NCI-H82 treated with DMSO at 0.1 percent for 48 hours (cell line): ENCODE results near the gene LRMDA.

Experiments used
- DNase-seq: peaks from one replicate; lab custom pipeline; 2025; ENCODE audit not compliant: unreplicated experiment; lab: John Stamatoyannopoulos, UW

Gene LRMDA

DNA sequence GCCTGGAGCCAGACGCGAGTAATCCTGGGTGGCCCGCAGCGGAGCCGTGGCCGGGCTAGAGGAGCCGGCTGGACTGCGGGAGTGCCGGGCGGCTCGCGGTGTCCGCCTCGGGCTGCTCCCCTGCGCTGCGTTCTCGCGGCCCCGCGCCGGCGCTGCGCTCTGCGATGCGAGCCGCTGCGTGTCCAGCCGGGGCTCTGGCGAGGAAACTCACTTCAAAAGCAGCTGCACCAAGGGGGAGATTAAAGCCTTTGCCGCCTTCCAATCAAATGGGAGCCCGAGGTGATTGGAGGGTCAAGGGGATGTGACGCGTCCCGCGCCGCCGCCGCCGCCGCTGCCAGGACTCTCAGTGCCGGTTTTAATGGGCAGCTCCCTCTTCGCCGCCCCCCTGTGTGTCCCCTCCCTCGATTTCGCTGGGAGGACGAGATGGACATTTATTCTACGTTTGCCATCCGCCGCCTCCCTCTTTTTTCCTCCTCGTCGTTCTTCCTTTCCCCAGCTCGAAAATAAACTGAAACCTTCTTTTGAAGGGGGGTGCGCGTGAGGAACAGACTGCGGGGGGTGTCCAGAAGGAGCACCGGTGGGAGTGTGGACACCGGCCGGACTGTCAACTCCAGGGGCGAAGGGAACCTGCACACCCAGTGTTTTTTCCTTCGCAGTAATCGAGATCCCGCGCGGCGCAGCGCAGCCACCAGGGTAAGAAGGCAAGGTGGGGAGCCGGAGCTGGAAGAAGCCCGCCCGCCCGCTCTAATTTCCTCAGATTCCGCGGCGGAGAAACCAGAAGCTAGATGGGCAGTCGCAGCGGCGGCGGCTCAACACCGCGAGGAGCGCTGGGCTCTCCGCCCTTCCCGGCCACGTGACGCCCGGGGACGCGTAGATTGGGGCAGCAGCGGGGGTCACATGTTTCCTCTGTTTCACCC, 29.6 kb upstream of the LRMDA start, which contains the start of gene ZNF503:
TSS of gene ZNF503 (minus strand) at position 196 of the 917 bp plus-strand sequence. CDS start 345 bp downstream, outside the sequence.
- peak; percentile 83 for DNase-seq

DNA sequence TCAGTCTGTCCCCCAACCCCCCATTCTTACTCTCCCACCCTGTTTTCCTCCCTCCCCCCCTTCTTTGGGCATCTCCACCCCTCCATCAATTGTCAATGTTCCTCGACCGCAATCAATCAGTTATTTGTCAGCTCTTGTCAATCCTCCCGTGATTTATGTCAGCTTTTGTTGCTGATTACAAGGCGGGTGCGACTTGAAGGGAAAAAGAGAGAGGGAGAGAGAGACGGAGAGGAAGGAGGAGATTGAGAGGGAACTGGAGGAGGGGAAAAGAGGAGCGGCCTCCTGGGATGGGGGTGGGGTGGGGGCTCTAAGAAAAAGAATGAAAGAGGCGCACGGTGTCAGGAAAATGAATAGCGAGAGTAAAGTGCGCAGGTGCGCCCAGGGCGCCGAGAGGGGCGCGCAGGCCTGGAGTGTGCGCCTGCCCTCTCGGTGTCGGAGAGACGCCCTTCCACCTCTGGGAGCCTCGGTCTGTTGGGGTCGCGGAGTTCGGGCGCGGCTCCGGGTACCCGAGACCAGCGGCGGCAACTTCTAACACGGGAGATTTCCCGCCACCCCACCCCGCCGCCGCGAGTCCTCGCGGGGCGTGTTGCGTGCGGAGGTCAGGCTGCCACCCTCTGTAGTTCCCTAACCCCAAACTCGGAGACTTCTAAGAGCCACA, 28.8 kb upstream of the LRMDA start:
- no peak for DNase-seq

- no peak for DNase-seq
These were observed 28.1 kb upstream of the LRMDA start for GRCh38 chr10:75403144-75403938.

DNA sequence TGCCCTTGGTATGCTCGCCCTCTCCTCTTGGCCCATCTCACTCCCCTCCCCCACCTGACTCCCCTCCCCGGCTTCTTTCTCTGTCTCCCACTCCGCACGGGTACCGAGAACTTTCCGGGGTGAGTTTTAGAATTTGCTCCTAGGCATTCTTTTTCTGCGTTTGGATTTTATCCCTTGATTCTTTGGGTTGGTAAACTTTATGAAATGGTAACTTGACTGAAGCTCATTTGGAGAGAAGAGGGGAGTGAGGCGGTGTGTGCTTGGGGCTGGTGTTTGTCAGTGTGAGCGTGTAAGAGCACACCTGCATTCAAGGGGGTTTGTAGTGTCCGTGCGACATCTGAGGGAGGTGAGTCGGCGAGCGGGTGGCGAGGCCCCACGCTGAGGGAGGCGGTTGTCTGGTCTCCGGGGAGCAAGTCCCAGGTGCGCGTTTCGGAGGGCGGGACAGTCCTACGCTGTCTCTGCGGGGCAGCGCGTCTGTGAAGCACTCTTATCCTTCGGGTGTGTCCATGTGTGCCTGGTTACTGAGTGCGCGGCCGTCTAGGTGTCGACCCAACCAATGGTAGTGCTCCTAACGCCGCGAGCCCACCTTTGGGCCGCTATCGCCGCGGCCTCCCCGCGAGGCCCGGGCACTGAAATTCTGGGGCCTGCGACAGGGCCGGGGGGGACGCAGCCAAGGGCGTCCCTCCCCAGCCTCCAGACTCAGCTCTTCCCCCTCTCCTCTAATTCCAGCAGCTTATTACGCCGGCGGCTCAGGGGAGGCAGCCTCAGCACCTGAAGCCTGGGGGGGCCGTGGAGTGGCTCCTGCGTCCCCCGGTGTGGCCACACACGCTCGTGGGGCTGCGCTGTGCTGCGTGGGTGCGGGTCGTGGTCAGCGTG, 27.2 kb upstream of the LRMDA start:
- DNase-seq = no peak

DNA sequence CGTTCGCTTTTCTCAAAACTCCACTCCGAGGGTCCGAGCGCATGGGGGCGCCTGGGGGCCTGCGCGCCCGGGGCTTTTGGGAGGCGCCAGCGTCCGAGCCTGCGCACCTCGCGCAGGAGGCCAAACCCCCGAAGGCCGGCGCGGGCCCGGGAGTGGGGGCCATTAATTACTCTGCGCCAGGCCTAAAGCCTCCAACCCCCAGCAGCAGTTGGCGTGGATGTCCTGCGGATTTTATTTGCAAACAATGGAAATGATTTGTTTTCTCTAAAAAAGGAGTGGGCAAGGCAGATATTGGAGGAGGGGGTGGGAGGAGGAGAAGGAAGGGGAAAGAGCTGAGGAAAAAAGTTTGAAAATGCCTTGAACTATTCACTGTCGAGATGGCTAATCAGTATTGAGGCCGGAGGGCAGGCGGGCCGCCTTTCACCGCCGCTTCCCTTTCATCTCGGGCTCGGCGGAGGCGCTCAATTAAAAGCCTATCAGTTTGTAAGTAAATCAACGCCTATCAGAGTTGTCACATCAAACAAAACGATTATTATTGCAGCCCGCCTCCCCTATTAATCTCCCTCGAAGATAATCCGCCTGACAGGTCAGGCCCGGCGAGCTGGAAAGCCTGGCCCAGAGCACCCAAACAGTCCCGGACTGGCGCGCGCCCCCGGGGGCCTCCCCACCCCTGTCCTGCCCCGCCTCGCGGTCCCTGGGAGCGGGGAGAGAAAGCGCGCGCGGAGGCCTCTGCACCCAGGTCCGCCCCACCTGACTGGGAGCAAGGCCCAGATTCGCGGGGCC, 26.4 kb upstream of the LRMDA start:
- peak; percentile 22 for DNase-seq

DNA sequence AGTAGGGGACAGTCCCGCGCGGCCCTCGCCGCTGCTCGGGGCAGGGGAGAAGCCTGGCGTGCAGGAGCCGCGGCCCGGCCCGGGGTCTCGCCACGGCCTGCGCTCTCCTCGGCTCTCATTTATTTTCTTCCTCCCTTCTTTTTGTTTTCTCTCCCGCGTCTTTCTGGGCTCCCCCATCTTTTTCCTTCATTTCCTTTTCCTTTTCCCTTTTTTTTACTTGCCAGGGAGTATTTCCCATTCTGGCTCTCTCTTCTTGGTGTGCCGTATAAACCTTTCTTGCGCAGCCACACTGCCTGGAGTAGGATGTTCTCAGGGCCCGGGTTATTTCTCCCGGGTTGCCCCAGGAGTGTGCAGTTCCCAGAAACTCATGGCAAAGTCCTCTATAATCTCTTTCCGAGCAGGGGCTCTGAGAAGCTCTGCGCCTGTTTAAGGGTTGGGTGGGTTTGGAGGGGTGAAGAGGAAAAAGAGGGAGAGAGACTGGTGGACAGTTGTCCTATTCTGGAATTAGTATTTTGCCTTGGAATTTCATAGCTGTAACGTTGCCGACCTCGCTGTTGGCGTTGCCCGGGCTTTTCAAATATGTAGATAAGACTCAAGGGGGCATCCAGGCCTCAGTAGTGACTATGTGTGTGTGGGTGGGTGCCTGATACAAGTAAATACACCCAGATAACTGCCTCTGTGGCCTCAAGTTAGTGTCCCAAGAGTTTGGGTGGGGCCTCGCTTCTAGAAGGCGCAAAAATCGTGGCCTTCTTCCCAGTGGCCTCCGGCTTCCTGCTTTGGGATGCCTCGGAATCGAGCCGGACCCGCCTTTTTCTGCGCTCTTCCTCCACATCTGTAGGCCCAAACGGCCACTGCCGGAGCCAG, 25.6 kb upstream of the LRMDA start:
- no peak for DNase-seq

GRCh38 chr10:75406462-75407223, 24.8 kb upstream of the LRMDA start:
- no peak for DNase-seq

GRCh38 chr10:75407224-75407712, 24.2 kb upstream of the LRMDA start:
- no peak for DNase-seq

GRCh38 chr10:75407713-75408508, 23.5 kb upstream of the LRMDA start:
- DNase-seq = no peak

DNA sequence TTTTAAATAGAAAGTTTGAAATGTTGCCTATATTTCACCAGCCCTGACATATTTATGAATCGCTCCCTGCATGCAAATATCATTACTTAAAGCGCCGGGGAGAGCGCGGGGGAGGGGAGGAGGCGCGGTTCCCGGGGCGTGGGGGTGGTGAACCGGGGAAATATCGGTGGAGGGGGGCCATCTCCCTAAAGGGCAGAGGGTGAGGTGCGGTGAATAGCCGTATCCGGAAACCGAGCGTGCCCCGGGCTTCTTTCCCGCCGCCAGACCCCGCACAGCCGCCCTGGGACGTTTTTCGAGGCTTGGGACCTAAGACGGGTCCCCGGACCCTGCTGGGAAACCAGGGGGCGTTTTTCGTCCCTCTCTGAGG, 22.9 kb upstream of the LRMDA start:
- no peak for DNase-seq

GRCh38 chr10:75408911-75409885, 22.2 kb upstream of the LRMDA start:
- no peak for DNase-seq

DNA sequence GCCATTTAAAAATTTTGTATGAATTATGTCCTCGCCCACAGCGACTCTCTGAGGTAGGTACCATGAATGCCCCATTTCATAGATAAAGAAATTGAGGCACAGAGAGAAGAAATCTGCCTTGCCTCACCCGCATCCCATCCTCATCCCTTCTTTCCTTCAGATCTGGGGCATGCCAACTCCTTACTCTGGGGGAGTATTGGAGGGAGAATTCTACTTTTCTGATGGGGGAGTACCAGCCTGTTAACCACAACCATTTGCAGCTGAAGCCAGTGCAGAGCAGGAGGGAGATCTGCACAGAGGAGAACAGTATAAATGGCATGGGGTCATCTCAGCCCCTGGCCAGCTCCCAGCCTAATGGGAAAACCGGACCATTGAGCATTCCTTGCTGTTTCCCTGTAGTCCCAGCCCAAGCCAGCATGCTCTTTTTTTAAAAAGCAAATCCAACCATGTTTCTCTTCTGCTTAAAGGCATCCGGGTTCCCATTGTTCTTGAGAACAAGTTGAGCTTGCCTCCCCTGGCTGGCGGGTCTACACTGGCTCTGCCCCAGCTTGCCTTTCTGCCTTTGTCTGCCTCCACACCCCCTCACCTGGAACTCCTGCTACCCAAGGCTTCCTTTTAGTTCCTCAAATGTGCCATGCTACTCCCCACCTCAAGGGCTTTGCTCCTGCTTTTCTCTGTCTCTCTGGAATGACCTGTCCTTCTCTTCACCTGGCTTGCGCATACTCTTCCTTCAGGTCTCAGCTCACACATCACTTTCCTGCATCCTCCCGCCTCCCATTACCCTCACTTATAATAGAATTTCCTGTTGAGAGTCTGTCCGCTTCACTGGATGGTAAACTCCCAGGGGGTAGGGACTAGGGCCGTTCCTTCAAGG, 21.1 kb upstream of the LRMDA start:
- DNase-seq = no peak

- DNase-seq = no peak
These were observed 16.9 kb upstream of the LRMDA start for GRCh38 chr10:75414527-75414926.

DNA sequence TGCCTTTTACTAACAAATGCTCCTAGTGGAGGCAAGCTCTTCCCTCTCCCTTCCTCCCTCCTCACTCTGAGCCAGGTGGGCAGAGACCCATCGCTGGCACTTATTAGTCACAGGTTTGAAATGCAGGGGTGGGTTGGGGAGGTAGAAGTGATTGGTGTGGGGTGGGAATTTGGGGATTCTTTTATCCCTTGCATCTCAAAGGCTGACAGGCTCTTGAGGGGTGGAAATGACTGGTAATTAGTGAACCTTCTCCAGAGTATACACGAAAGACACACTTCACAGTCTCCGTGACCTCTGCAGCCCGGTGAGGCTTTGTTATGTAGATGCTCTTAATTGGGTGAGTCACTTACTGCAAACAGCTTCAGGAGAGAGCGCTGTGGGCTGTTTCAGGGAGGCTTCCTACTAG, 13.9 kb upstream of the LRMDA start:
- no peak for DNase-seq

- DNase-seq = no peak
These were observed 13.1 kb upstream of the LRMDA start for GRCh38 chr10:75418293-75418692.
